ENCODE data around the gene TMPRSS7. TPM values are rescaled to one million over a fixed set of nuclear protein-coding genes. Genes with fewer than 3 reads are reported as not detected.

TMPRSS7 gene
- total and polyA plus RNA-seq, 12 donors: not detected

DNA sequence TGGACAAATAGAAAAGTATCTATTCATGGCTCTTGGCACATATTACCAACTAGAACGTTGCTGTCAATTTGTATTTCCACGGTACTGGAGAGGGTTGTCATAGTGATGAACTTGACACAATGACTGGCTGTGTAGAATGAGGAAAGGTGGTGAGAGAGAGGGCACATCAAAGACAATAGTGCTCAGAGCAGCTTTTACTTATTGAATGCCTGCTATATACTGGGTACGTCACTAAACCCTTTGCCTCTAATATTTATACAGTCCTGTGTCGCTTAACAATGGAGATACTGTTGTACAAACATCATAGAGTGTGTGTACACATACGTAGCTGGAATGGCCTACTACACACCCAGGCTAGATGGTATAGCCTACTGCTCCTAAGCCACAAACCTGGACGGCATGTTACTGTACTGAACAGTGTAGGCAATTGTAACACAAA, 8.3 kb downstream of the TMPRSS7 start:
- Histone ChIP-seq H3K27me3 (no peaks in the 10 kb centered on the region), H3K4me3 (no peak overlapping the region), H3K9me3 (replicated peaks in 1 of 3) (no peaks in the 10 kb centered on the region), H3K36me3 (replicated peaks in 1 of 2) (no peaks in the 10 kb centered on the region), H3K4me1 (replicated peaks in 1 of 2) (peaks cover 0 to 4% of the 10 kb centered on the region in 2 donors), H3K27ac (no peak overlapping the region)
- WGBS, 4 donors: 69 to 77% (median 75%) methylated on average over 6 of the region's 6 CpGs
- DNase-seq: no peak
- intact Hi-C loops (cut with DNase I): loop anchor here in 1 of 2 donors (10.0 kb wide), 1 partner anchor 48 kb away; the partner anchor contains the start of gene TAGLN3
- TF ChIP-seq, protein P1, sequence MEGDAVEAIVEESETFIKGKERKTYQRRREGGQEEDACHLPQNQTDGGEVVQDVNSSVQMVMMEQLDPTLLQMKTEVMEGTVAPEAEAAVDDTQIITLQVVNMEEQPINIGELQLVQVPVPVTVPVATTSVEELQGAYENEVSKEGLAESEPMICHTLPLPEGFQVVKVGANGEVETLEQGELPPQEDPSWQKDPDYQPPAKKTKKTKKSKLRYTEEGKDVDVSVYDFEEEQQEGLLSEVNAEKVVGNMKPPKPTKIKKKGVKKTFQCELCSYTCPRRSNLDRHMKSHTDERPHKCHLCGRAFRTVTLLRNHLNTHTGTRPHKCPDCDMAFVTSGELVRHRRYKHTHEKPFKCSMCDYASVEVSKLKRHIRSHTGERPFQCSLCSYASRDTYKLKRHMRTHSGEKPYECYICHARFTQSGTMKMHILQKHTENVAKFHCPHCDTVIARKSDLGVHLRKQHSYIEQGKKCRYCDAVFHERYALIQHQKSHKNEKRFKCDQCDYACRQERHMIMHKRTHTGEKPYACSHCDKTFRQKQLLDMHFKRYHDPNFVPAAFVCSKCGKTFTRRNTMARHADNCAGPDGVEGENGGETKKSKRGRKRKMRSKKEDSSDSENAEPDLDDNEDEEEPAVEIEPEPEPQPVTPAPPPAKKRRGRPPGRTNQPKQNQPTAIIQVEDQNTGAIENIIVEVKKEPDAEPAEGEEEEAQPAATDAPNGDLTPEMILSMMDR (IDR thresholded peaks at IDR 0.05): no peak
- no peak for TF ChIP-seq POLR2A (IDR thresholded peaks at IDR 0.05)

DNA sequence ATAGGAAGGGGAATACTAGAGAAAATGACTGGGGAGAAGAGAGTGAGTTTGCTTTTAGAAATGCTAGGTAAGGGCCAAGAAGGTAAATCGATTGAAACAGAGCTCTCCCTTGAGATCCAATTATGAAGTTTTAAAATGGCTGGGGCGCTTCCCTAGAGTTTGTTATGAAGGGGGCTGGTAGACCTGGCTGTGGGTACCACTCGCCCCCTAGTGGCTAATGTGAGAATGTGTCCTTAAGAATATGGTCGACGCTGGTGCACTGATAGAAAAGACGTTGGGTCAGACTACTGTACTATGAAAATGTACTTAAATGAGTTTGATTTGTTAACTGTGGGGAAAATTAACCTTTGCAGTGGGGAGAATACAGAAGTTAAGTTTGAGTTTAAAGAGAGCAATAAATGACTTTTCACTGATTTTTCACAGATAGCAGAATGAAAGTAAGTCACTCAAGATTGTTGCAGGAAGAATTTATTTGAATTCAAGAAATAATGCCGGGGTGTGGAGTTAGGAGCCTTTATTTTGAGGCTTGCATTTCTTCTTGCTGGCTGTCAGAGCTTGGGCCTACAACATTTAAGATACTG, 9.2 kb downstream of the TMPRSS7 start:
- Histone ChIP-seq H3K36me3 (replicated peaks in 1 of 2) (no peaks in the 10 kb centered on the region), H3K9me3 (replicated peaks in 1 of 3) (no peaks in the 10 kb centered on the region), H3K4me3 (peak overlapping the region in 1 of 4 donors; percentile 7), H3K27ac (no peak overlapping the region), H3K27me3 (no peaks in the 10 kb centered on the region), H3K4me1 (replicated peaks in 1 of 2) (peaks cover 0 to 4% of the 10 kb centered on the region in 2 donors)
- no peak for TF ChIP-seq POLR2A (IDR thresholded peaks at IDR 0.05)
- TF ChIP-seq, protein P1 (IDR thresholded peaks at IDR 0.05): peak; percentile 85 to 95 (median 88)
- peak; percentile 52 to 75 (median 66) for DNase-seq
- intact Hi-C loops (cut with DNase I): loop anchor here in 1 of 2 donors (10.0 kb wide), 1 partner anchor 49 kb away; the partner anchor contains the start of gene TAGLN3
- 6 to 11% (median 9%) methylated on average over 7 of the region's 7 CpGs for WGBS, 4 donors

DNA sequence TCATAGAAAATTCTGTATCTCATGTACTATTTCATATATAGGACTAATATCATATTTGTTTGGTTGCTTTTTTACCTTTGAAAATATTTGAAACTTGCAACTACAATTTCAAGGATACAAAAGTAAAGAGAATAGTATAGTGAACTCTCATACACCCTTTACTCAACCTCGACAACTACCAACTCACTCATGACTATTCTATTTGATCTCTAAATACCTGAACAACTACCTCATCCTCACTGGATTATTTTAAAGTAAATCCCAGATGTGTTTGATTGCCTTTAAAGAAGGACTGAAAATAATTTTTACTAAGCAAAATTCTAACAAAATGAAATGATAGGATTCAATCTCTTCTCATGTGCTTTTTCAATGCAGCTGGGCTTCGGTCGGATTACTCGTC, 12.1 kb downstream of the TMPRSS7 start:
- Histone ChIP-seq H3K27me3 (no peaks in the 10 kb centered on the region), H3K4me3 (no peak overlapping the region), H3K36me3 (replicated peaks in 1 of 2) (no peaks in the 10 kb centered on the region), H3K9me3 (replicated peaks in 1 of 3) (no peaks in the 10 kb centered on the region), H3K4me1 (replicated peaks in 1 of 2) (peaks cover 0 to 4% of the 10 kb centered on the region in 2 donors), H3K27ac (no peak overlapping the region)
- DNase-seq: no peak
- 66 to 72% (median 69%) methylated on average over 4 of the region's 4 CpGs for WGBS, 4 donors
- no peak for TF ChIP-seq POLR2A (IDR thresholded peaks at IDR 0.05)
- TF ChIP-seq, protein P1 (IDR thresholded peaks at IDR 0.05): no peak
- intact Hi-C loops (cut with DNase I): loop anchor here in 1 of 2 donors (10.0 kb wide), 1 partner anchor 52 kb away; the partner anchor contains the start of gene TAGLN3

DNA sequence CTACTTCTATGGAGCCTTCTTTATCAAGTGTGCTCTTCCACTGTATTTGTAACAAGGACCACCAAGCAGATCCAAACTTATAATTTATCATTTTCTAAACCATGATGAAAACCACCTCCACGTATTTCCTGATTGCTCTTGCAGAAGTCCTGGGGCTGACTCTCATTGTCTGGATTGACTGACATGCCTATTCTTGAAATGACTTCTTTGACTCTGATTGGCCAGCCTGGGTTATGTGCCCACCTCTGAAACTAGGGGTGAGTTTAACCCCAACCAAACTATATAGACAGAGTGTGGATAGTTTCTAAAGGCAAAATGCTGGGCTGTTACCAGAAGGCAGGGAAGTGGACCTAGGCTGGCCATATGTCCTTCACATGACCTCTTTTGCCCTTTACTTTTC, 12.7 kb downstream of the TMPRSS7 start:
- Histone ChIP-seq H3K27ac (no peak overlapping the region), H3K36me3 (replicated peaks in 1 of 2) (no peaks in the 10 kb centered on the region), H3K27me3 (no peaks in the 10 kb centered on the region), H3K9me3 (replicated peaks in 1 of 3) (no peaks in the 10 kb centered on the region), H3K4me3 (no peak overlapping the region), H3K4me1 (replicated peaks in 1 of 2) (peaks cover 0 to 4% of the 10 kb centered on the region in 2 donors)
- 58 to 83% (median 76%) methylated on average over 1 of the region's 1 CpG for WGBS, 4 donors
- DNase-seq: no peak
- intact Hi-C loops (cut with DNase I): loop anchor here in 1 of 2 donors (10.0 kb wide), 1 partner anchor 52 kb away; the partner anchor contains the start of gene TAGLN3
- TF ChIP-seq, protein P1 (IDR thresholded peaks at IDR 0.05): no peak
- no peak for TF ChIP-seq POLR2A (IDR thresholded peaks at IDR 0.05)
